ENCODE measurements around the gene P2RX4. TPM values are rescaled to one million over a fixed set of nuclear protein-coding genes. Genes with fewer than 3 reads are reported as not detected.

Gene P2RX4
- polyA plus RNA-seq, 3 donors: 61.8 to 87.7 (median 74.7) TPM

DNA sequence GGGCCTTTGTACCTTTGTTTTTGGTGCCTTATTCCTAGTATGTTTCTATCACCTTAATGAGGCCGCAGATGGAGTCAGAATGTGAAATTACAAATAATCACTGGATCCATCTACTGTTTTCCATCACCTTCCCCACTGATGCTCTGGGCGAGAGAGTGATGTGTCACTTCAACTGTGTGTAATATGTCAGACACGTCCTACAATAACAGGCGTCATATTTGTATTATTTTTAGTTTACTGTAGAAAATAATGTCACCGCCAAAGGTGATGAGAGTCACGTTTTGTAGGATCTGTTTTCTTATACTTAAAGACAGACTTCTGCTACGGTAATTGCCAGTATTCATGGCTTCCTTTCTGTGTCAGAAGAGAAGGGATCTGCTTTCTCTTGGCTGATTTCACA is 22.4 kb upstream of the P2RX4 start:
- DNase-seq: no peak

DNA sequence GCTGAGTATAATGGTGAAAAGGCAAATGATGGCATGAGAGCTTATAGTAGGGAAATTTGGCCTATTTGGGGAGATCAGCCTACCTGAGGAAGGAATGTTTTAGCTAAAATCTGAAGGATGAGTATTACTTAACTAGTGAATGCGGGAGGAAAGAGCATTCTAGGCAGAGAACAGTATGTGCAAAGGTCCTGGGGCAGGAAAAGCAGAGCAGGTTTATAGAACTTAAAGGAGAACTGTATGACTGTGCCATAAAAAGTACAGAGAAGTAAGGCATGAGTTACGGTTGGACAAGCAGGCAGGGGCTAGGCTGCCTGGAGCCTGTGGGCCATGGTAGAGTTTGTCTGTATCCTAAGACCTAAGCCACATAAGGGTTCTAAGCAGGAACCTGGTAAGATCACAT is 21.7 kb upstream of the P2RX4 start:
- Histone ChIP-seq H3K9ac (ENCODE audit: insufficient read depth, low read length, poor library complexity, severe bottlenecking) (no peak overlapping the region), H3K27ac (ENCODE audit: low read depth in 1 of 2, low read length in 2 of 2) (no peak overlapping the region), H3K4me2 (replicated peaks; ENCODE audit: extremely low read depth, low read length, poor library complexity, severe bottlenecking) (no peak overlapping the region), H3K4me3 (replicated peaks in 1 of 3; ENCODE audit: low read depth in 2 of 3, low read length in 3 of 3) (no peak overlapping the region), H3K4me1 (ENCODE audit: control insufficient read depth in 1 of 2, insufficient read depth in 2 of 2, low read length in 2 of 2) (peaks cover 41 to 44% of the 10 kb centered on the region in 2 donors), H3K27me3 (ENCODE audit: control insufficient read depth in 2 of 2, insufficient read depth in 2 of 2, low read length in 2 of 2) (no peaks in the 10 kb centered on the region), H3K36me3 (replicated peaks in 1 of 2; ENCODE audit: control insufficient read depth in 1 of 2, insufficient read depth in 2 of 2, low read length in 2 of 2) (peaks cover 13 to 35% of the 10 kb centered on the region in 2 donors), H2AFZ (ENCODE audit: insufficient read depth, low read depth, low read length, poor library complexity, severe bottlenecking) (no peak overlapping the region), H3K9me3 (replicated peaks in 1 of 2; ENCODE audit: control insufficient read depth in 1 of 2, insufficient read depth in 1 of 2, low read length in 2 of 2) (no peaks in the 10 kb centered on the region), H3K79me2 (ENCODE audit: insufficient read depth, low read length) (peaks cover 4% of the 10 kb centered on the region), H4K20me1 (ENCODE audit: insufficient read depth, low read length) (no peaks in the 10 kb centered on the region)
- H3K4me3 Mint-ChIP-seq: no peak overlapping the region
- DNase-seq: no peak
- H3K27me3 Mint-ChIP-seq (ENCODE audit: low read depth in 3 of 3): peaks cover 0 to 6% (median 0%) of the 10 kb centered on the region in 3 donors
- peak overlapping the region in 4 of 7 donors; percentile 0 to 68 (median 51) for H3K27ac Mint-ChIP-seq
- TF ChIP-seq, protein P1, sequence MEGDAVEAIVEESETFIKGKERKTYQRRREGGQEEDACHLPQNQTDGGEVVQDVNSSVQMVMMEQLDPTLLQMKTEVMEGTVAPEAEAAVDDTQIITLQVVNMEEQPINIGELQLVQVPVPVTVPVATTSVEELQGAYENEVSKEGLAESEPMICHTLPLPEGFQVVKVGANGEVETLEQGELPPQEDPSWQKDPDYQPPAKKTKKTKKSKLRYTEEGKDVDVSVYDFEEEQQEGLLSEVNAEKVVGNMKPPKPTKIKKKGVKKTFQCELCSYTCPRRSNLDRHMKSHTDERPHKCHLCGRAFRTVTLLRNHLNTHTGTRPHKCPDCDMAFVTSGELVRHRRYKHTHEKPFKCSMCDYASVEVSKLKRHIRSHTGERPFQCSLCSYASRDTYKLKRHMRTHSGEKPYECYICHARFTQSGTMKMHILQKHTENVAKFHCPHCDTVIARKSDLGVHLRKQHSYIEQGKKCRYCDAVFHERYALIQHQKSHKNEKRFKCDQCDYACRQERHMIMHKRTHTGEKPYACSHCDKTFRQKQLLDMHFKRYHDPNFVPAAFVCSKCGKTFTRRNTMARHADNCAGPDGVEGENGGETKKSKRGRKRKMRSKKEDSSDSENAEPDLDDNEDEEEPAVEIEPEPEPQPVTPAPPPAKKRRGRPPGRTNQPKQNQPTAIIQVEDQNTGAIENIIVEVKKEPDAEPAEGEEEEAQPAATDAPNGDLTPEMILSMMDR (IDR thresholded peaks at IDR 0.05): no peak
- H3K4me1 Mint-ChIP-seq: peaks cover 48% of the 10 kb centered on the region
- no peaks in the 10 kb centered on the region for H3K9me3 Mint-ChIP-seq
- intact Hi-C loops (cut with micrococcal nuclease): no loop called here
- WGBS (ENCODE audit: insufficient coverage): 96% methylated on average over 2 of the region's 2 CpGs
- peaks cover 28 to 39% of the 10 kb centered on the region in 2 donors for H3K36me3 Mint-ChIP-seq

More for the DNA sequence above, 22.4 kb upstream of the P2RX4 start:
- no peaks in the 10 kb centered on the region for H3K27me3 ChIP-seq (ENCODE audit: control insufficient read depth in 2 of 2, insufficient read depth in 2 of 2, low read length in 2 of 2)
- H3K9ac ChIP-seq (ENCODE audit: insufficient read depth, low read length, poor library complexity, severe bottlenecking): no peak overlapping the region
- H3K4me3 Mint-ChIP-seq: no peak overlapping the region
- peaks cover 41 to 44% of the 10 kb centered on the region in 2 donors for H3K4me1 ChIP-seq (ENCODE audit: control insufficient read depth in 1 of 2, insufficient read depth in 2 of 2, low read length in 2 of 2)
- intact Hi-C loops (cut with micrococcal nuclease): no loop called here
- H3K27ac ChIP-seq (ENCODE audit: low read depth in 1 of 2, low read length in 2 of 2): no peak overlapping the region
- H3K79me2 ChIP-seq (ENCODE audit: insufficient read depth, low read length): peaks cover 4% of the 10 kb centered on the region
- peaks cover 28 to 40% of the 10 kb centered on the region in 2 donors for H3K36me3 Mint-ChIP-seq
- TF ChIP-seq, protein P1 (IDR thresholded peaks at IDR 0.05): no peak
- H3K4me2 ChIP-seq (replicated peaks; ENCODE audit: extremely low read depth, low read length, poor library complexity, severe bottlenecking): no peak overlapping the region
- peaks cover 13 to 38% of the 10 kb centered on the region in 2 donors for H3K36me3 ChIP-seq (replicated peaks in 1 of 2; ENCODE audit: control insufficient read depth in 1 of 2, insufficient read depth in 2 of 2, low read length in 2 of 2)
- no peak overlapping the region for H3K27ac Mint-ChIP-seq
- H4K20me1 ChIP-seq (ENCODE audit: insufficient read depth, low read length): no peaks in the 10 kb centered on the region
- H3K4me1 Mint-ChIP-seq: peaks cover 48% of the 10 kb centered on the region
- H2AFZ ChIP-seq (ENCODE audit: insufficient read depth, low read depth, low read length, poor library complexity, severe bottlenecking): no peak overlapping the region
- H3K27me3 Mint-ChIP-seq (ENCODE audit: low read depth in 3 of 3): peaks cover 0 to 5% (median 0%) of the 10 kb centered on the region in 3 donors
- no peak overlapping the region for H3K4me3 ChIP-seq (replicated peaks in 1 of 3; ENCODE audit: low read depth in 2 of 3, low read length in 3 of 3)
- no peaks in the 10 kb centered on the region for H3K9me3 ChIP-seq (replicated peaks in 1 of 2; ENCODE audit: control insufficient read depth in 1 of 2, insufficient read depth in 1 of 2, low read length in 2 of 2)
- no peaks in the 10 kb centered on the region for H3K9me3 Mint-ChIP-seq
- WGBS (ENCODE audit: insufficient coverage): no CpG with 5 or more reads among the region's 7 CpGs
